Neural cell (in vitro differentiated cells): ENCODE data around the gene GBE1.

ENCODE experiments used
- CTCF ChIP-seq: fragments of 450-650 bp; IDR thresholded peaks from 2 replicates; pipeline ENCODE4 v1.5.1; 2014; ENCODE audit warnings: antibody characterized with exemption, mild to moderate bottlenecking, moderate library complexity; ENCODE audit not compliant: poor library complexity, severe bottlenecking
- EP300 ChIP-seq: fragments of 450-650 bp; conservative IDR thresholded peaks from 2 replicates; pipeline ENCODE4 v1.6.1; 2014; ENCODE audit warnings: antibody characterized with exemption, mild to moderate bottlenecking, moderate library complexity; ENCODE audit not compliant: poor library complexity, severe bottlenecking
- EZH2 ChIP-seq: fragments of 200-600, 300-800 bp; shearing (Covaris generic), sonication (generic); IDR thresholded peaks from 2 replicates; pipeline ENCODE4 v1.6.1; 2014; ENCODE audit warnings: antibody characterized with exemption, low read length, borderline replicate concordance, mild to moderate bottlenecking; ENCODE audit not compliant: insufficient read depth, poor library complexity, severe bottlenecking
- MXI1 ChIP-seq: fragments of 450-650 bp; conservative IDR thresholded peaks from 2 replicates; pipeline ENCODE4 v1.6.1; 2014; ENCODE audit warnings: antibody characterized with exemption, mild to moderate bottlenecking; ENCODE audit not compliant: poor library complexity, severe bottlenecking
- POLR2AphosphoS5 ChIP-seq: IDR thresholded peaks from 2 replicates; pipeline ENCODE4 v1.6.1; 2012
- REST ChIP-seq: IDR thresholded peaks from 2 replicates; pipeline ENCODE4 v1.6.1; 2012; ENCODE audit warnings: borderline replicate concordance
- SMC3 ChIP-seq: fragments of 450-650 bp; conservative IDR thresholded peaks from 2 replicates; pipeline ENCODE4 v1.6.1; 2014; ENCODE audit warnings: antibody characterized with exemption, mild to moderate bottlenecking, moderate library complexity; ENCODE audit not compliant: poor library complexity

GRCh38 chr3:81752604-81753003 lies 8.8 kb downstream of the GBE1 start:
- TF ChIP-seq CTCF = no peak
- TF ChIP-seq MXI1 = no peak
- no peak for TF ChIP-seq SMC3
- no peak for TF ChIP-seq POLR2AphosphoS5
- no peak for TF ChIP-seq REST
- no peak for TF ChIP-seq EZH2
- TF ChIP-seq EP300 = no peak
